GM12865 (cell line): ENCODE data around the gene ACR.
A peak's percentile ranks its signal among the peaks of the same experiment; 100 is the strongest.
"Not testable (repeated sequence)": the region's sequence is repeated elsewhere in the genome, so short reads cannot be mapped to it uniquely, and the experiment has no call there.

Experiments used
- DNase-seq: peaks from one replicate; pipeline ENCODE4 v3.0.0; 2010; ENCODE audit warnings: low read depth
- H3K4me3 ChIP-seq: 2 replicates; pipeline ENCODE4 v1.5.1; 2011; ENCODE audit warnings: mild to moderate bottlenecking, low read depth, low read length, control low read depth
- CTCF ChIP-seq: IDR thresholded peaks from 2 replicates; pipeline ENCODE4 v1.5.1; 2011; ENCODE audit warnings: low read length, control low read depth, low read depth, inconsistent platforms; ENCODE audit not compliant: insufficient read depth; ENCODE audit errors: missing control alignments

The ACR gene

GRCh38 chr22:50775132-50775531, 37.1 kb downstream of the ACR start:
- DNase-seq, result peak; percentile 48
- peak; percentile 21 for TF ChIP-seq CTCF

GRCh38 chr22:50777631-50778030, 39.6 kb downstream of the ACR start:
- not testable (repeated sequence) for DNase-seq

More at GRCh38 chr22:50775132-50775531, 37.1 kb downstream of the ACR start:
- not testable (repeated sequence) for H3K4me3 ChIP-seq

GRCh38 chr22:50780244-50780643, 42.2 kb downstream of the ACR start:
- DNase-seq, result not testable (repeated sequence)

More at GRCh38 chr22:50777631-50778030, 39.6 kb downstream of the ACR start:
- not testable (repeated sequence) for H3K4me3 ChIP-seq

GRCh38 chr22:50782253-50782652, 44.2 kb downstream of the ACR start:
- H3K4me3 ChIP-seq, result not testable (repeated sequence)

More at GRCh38 chr22:50780244-50780643, 42.2 kb downstream of the ACR start:
- not testable (repeated sequence) for H3K4me3 ChIP-seq

GRCh38 chr22:50783033-50783879, 45.3 kb downstream of the ACR start, which contains the start of gene RABL2B:
Gene RABL2B (minus strand): TSS chr22:50783636. CDS start chr22:50782294, 1,342 bp downstream.
- peak; percentile 94 for DNase-seq

More at GRCh38 chr22:50782253-50782652, 44.2 kb downstream of the ACR start:
- not testable (repeated sequence) for DNase-seq

GRCh38 chr22:50783880-50784276, 45.9 kb downstream of the ACR start:
- H3K4me3 ChIP-seq, result peak overlapping the region; percentile 58
- DNase-seq, result peak; percentile 4

More at GRCh38 chr22:50783033-50783879, 45.3 kb downstream of the ACR start, which contains the start of gene RABL2B:
- peak within 1 kb of the TSS; percentile 58 for H3K4me3 ChIP-seq

GRCh38 chr22:50785289-50785688, 47.3 kb downstream of the ACR start:
- not testable (repeated sequence) for DNase-seq, H3K4me3 ChIP-seq

- H3K4me3 ChIP-seq, DNase-seq: not testable (repeated sequence)
Observed at GRCh38 chr22:50786936-50787335, 48.9 kb downstream of the ACR start.
